HG02973 (cell line): ENCODE data around the gene LYL1.

Experiments used
- ATAC-seq: cut with Tn5 transposase; IDR thresholded peaks from one replicate; pipeline ENCODE4 v1.9.1; 2021; ENCODE audit warnings: moderate library complexity; ENCODE audit not compliant: unreplicated experiment

LYL1 gene

GRCh38 chr19:13094771-13095392 lies 7.8 kb downstream of the LYL1 start:
- no peak for ATAC-seq

GRCh38 chr19:13094106-13094504 lies 8.6 kb downstream of the LYL1 start:
- no peak for ATAC-seq

DNA sequence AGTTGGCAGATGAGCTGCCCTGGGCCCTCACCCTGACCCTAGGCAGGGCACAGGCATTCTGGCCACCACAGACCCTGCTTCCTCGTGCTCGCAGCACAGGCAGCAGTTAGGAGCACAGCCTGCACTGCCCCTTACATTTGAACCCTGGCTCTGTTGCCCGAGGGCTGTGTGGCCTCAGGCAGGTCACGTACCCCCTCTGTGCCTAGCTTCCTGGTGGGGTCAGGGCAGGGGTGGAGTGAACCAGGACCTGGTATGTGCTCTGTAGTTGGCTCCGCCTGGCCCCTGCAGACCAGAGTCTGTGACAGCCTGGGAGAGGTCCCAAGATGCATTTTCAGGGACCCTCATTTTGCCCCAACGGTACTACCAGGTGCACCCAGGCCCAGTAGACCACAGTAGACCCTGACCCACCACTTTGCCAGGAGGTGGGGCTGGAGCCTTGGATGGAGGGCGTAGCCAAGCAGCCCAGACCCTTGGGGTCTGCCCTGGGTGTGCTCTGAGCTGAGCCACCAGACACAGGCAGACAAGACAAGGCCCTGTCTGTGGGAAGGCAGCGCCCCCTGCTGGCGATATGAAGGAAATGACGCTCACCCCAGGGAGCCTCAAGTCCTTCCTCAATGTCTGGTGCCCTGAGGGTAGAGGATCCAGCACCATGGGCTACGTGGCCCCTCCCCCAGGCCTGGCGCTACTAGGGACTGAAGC lies 9.1 kb downstream of the LYL1 start:
- ATAC-seq = no peak

DNA sequence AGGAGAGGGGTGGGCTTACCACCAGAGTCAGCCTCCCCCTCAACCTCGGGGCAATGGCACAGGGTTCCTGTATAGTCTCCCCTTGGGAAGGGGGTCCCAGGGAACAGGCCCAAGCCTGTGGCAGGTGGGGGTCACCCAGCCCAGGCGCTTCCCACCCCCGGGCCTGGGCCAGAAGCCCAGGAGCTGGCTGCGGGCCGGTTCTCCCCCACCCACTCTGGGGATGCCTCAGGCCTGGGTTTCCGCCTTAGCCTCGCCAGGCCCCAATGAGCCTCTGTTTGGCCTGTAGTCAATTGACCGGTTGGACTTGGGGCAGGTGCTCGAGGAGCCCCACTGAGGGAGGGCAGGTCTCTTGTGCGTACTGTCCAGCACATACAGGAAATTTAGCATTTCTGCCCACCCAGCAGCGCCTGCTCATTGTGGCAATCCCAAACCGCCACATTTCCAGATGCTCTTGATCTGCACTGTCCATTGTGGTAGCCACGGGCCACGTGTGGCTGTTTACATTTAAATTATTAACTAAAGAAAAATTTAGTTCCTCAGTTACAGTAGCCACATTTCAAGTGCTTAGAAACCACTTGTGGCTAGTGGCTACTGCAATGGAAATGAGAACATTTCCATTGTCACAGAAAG lies 9.9 kb downstream of the LYL1 start:
- ATAC-seq = no peak

DNA sequence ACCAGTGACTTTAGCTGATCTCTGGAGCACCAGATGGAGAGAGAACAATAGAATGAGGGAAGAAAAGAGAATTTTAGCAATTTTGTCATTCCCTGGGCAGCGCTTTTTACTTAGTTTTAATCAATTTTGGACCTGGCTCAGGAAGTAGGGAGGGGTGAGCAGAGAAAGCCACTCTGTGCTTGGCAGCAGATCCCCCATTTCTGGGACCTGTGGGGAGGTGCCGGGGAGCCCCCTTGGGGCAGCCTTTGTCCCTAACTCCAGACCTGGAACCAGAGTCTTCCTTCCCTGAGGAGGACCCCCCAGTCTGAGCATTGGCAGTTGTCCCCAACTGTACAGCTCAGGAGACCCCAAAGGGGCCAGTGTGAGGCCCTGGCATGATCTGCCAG lies 10.5 kb downstream of the LYL1 start:
- ATAC-seq = no peak

DNA sequence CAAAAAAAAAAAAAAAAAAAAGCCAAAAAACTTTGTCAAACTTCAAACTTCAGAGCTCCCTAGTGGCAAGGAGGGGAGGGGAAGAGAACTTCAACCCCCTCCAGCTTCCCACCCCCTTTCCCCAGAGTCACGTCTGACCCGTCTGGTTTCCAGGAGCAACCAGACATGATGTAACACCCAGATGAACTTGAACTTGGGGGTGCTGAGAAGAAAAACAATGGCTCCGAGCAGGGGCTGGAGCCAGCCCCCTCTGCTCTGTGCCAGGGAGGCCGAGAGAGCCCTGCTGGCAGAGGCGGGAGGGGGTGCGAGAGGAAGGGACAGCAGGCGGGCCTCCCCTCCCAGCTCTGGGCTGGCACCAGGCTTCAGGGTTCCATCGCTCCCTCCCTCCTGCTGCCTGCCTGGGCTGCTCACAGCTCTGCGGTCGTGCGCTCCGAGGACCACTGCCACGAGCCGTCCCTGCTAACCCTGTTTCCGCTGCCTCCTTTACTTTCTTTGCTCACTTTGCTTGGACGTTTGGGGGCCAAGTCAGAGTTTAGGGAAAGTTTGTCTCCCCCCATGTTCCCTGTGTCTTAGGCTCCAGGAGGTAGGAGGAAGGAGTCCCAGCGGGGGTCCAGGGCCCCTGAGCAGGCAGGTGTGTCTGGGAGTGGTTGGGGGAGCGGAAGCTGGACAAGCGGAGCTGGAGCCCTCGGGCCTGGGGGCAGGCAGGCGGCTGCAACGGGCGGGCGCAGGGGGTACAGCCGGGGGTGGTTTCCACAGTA lies 11.1 kb downstream of the LYL1 start:
- ATAC-seq = no peak

DNA sequence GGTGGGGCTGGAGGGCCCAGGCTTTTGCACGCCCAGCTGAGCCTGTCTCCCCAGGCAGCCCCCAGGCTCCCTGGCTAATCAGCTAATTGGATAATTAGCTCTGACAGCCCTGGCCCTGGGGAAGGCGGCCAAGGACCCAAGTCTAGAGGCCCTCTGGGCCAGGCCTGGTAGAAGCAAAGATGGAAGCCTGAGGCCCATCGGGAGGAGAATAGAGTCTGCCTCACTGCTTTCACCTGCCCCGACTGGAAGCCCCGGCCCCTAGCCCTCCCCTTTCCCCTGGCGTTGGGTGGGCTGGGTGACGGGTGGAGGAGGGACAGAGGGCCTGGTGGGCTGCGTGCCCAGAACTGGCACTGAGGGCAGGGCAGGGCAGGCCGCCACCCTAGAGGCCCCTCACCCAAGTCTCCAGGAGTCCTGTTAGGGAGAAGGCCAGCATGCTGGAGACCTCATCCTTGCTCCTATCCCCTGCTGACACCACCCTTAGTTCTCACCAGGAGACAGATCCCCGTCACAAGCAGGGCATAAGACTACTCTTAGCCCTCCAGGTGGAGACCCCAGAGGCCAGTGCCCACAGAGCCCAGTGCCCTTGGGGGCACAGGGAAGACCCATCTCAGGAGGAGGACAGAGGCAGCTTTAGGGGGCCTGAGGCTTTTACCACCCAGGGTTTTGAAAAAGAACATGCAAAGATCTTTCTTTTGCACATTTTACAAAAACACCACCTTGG lies 12.0 kb downstream of the LYL1 start:
- ATAC-seq = no peak

DNA sequence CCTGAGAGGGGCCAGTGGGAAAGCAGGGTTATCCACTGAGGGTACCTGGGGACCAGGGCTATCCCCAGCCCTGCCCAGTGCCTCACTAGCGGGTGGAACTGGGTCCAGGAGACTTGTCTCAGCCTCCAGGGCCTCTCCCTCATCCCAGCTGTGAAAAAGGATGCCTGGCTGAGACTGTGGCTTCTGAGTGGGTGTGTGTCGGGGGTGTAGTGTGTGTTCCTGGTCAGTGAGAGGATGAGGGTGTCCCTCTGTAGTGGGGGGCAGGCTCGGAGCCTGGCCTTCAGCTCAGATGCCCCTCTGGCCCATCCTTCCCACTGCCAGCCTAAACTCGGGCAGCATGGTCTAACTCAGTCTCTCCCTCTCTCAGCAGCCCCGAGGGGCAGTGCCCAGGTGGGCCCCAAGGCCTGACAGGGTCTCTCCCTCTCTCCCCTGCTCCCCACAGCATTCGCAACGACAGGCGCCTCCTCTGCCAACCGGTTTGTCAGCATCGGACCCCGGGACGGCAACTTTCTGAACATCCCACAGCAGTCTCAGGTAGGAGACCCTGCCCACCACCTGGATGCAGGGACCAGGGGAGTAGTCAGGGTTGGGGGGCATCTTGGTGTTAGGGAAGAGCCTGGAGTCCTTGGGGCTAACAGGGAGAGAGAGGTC lies 12.7 kb downstream of the LYL1 start:
- no peak for ATAC-seq

DNA sequence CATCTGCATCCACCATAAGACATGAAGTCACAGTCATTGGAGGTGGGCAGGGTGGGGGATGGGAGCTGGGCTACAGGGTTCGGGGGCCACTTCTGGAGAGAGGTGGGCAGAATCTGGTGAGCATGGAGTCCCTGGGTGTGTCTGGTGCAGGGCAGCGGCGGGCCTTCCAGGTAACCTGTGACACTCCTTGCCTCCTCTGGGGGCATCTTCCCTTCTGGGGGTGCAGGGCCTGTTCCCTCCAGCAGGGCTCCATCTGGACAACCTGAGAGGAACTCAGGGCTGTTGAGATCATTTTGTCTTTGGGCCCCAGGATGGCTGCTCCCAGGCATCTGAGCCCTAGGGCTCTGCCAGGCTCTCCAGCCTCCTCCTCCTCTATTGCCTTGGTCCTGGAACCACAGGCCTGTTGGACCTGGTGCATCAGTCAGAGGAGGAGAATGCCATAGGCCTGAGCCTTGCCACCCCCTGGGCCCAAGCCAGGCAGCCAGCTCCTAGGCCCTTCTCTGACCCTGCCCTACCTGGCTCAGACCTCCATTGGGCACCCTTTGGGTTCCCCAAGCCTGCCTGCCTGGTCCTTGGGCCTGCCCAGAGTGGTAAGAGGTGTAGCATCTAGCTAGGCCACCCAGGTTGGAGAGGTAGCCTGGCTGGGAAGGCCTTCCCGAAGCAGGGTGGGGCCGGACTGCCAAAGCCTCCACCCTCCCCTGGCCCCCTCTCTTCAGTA lies 13.4 kb downstream of the LYL1 start:
- no peak for ATAC-seq

DNA sequence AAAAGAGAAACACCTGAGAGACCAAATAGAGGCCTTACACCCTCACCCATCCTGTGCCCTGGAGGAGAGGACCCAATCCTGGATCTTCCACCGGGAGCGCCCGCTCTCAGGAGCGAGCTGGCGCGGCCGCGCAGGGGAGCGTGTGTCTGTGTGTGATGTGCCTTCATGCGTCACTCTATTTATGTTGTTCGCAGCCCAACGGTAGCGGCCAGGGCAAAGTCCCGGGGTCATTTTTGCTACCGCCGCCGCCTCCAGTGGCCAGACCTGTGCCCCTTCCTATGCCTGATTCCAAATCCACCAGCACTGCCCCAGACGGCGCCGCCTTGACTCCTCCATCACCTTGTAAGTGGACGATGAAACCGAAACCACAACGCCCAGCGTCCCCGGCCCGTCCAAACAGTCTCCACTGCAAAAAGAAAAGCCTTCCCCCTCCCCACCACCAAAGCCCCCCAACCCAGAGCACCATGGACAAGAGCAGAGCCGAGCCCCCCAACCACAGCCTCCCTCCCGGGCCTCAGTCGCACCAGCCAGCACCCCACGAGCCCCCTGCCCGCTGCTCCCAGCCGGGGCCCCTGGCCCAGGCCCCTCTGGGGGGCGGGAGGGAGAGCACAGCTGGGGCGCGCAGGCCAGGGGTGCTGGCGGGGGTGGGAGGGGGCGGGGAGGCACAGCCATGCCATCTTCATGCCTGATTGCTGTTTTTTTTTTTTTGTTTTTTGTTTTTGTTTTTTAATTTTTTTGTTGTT lies 14.7 kb downstream of the LYL1 start:
- ATAC-seq = no peak

DNA sequence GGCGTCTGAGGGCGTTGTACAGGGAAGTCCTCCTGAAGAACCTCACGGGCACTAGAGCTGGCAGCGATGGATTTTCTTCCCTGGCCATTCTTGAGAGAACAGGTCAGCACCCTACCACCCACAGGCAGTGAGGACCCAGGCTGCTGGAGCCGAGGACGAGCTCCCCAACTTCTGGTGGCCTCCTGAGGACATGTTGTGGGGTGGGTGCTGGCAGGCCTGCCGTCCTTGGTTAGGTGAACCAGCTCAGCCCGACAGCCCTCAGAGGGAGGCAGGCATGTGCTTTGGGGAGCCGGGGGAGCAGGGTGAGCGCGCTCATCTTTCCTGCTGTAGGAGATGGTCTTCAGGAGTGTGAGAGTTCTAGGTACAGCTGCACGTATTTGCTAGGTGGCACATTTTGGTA lies 15.4 kb downstream of the LYL1 start:
- ATAC-seq = no peak

DNA sequence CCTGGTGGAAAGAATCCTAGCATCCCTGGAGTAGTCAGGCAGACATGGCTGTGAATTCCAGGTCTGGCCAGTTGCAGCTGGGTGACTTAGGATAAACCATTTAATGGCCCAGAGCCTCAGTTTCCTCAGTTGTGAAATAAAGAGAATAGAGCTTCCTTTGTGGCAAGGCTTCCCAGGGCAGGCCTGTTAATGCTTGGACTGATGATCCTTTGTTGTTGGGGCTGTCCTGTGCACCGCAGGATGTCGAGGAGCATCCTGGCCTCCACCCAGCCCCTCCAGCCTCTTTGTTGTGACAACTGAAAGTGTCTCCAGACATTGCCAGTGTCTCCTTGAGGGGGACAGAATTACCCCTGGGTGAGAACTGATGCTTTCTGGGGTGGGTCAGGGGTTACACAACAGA lies 16.3 kb downstream of the LYL1 start:
- ATAC-seq = no peak

GRCh38 chr19:13085666-13086065 lies 17.0 kb downstream of the LYL1 start:
- no peak for ATAC-seq

GRCh38 chr19:13083627-13084026 lies 19.0 kb downstream of the LYL1 start:
- no peak for ATAC-seq

GRCh38 chr19:13083008-13083404 lies 19.7 kb downstream of the LYL1 start:
- ATAC-seq = no peak

DNA sequence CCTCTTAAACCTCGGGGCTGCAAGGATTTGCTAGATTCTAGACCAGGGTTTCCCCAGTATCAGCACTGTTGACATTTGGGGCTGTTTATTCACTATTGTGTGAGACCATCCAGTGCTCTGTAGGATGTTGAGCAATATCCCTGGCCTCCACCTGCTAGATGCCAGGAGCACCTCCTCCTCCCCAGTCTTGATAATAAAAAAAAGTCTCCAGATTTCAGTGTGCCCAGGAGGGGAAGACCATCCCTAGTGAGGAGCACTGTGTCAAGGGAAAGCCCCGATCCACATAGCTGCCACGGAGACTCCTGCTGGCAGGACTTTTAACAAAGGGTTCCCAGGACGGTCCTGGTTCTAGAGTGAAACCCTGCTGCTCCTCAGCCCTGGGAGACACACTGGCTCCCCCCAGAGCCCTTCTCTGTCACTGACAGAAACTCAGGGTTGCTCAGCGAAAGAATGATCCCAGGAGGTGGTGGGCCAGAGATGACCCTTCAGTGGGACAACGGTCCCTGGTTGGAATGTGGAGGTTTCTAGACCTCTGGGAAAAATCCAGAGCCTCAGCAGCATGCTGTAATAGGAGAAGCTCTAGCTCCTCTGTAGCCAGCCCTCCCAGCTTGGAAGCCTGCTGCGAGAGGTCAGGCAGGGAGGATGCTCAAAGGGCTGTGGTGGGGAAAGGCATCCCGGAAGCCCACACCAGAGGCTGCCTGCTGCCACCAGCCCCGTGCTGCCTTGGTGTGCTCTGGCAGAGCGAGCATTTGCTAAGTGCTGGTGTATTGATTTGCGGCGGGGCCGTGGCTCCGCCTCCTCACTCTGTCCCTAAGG lies 20.3 kb downstream of the LYL1 start:
- ATAC-seq = no peak

DNA sequence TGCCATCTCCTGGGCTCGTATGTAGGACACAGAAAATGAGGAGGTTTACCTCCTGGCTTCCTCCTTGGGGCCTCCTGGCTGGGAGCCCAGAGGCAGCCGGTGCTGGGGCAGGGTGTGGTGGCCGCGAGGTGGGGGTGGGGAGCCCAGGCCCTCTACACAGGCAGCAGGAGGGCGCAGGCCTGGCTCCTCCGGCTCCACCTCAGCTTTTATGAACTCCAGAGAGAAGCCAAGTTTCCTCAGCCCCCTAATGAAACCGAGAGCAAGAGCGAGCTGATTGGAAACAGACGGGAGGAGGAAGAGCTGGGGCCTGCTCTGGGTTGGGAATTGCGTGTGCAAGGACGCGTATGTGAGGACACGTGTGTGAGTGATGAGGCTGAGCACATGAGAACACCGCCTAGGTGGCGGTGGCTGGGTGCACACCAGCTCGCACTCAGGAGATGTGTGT lies 23.1 kb downstream of the LYL1 start:
- no peak for ATAC-seq

GRCh38 chr19:13078897-13079541 lies 23.6 kb downstream of the LYL1 start:
- ATAC-seq = no peak
